Activated naive CD4-positive, alpha-beta T cell treated with anti-CD3 and anti-CD28 coated beads, Interleukin-2, amount 50 U/mL, for 24 hours (primary cell): ENCODE data around the gene TMC7.
"Not testable (repeated sequence)": the region's sequence is repeated elsewhere in the genome, so short reads cannot be mapped to it uniquely, and the experiment has no call there.

Source experiments
- H3K27ac Mint-ChIP-seq: one replicate; pipeline ENCODE4 v1.8.0; 2021; ENCODE audit warnings: mild to moderate bottlenecking, mixed read lengths
- H3K27me3 Mint-ChIP-seq: one replicate; pipeline ENCODE4 v1.8.0; 2021; ENCODE audit warnings: mixed read lengths
- H3K36me3 Mint-ChIP-seq: one replicate; pipeline ENCODE4 v1.8.0; 2021; ENCODE audit warnings: mixed read lengths
- H3K4me1 Mint-ChIP-seq: one replicate; pipeline ENCODE4 v1.8.0; 2021; ENCODE audit warnings: mixed read lengths
- H3K4me3 Mint-ChIP-seq: one replicate; pipeline ENCODE4 v1.8.0; 2021; ENCODE audit warnings: mild to moderate bottlenecking, mixed read lengths
- H3K9me3 Mint-ChIP-seq: one replicate; pipeline ENCODE4 v1.8.0; 2021; ENCODE audit warnings: mixed read lengths

Gene TMC7

DNA sequence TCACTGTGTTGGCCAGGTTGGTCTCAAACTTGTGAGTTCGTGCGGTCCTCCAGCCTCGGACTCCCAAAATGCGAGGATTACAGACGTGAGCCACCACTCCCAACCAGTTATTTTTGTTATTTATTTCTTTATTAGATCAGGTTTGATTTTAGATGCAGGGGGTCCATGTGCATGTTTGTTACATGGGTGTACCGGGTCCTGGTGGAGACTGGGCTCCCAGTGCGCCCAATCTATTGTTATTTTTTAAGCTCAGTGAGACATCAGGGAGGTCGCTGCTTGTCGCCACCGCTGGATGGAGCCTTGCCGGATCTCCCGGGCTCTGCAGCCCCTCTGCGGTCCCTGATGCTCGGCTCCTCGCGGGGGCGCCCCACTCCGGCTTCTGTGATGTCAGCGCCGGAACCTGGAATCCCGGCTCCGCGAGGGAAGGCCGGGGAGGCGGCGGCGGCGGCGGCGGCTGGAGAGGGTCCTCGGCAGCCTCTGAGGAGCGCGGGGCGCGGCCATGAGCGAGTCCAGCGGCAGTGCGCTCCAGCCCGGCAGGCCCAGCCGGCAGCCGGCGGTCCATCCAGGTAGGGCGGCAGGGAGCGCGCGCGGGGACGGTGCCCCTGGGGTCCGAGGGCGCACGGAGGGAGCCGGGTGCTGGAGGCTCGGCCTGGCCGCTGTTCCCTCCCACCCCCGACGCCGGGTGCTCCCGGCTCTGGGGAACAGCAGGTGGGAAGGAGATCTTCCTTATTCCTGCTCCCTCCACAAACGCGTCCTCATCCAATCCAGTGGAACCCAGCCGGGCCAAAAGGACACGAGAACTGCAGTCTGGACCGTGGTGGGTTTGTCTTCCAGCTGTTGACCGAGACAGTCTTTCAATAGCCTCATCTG lies at the start of gene TMC7:
TMC7 (plus strand) TSS at position 370 of the 870 bp plus-strand sequence; CDS start at position 500, 130 bp downstream.
- no peaks in the 10 kb centered on the region for H3K9me3 Mint-ChIP-seq
- peaks cover 21% of the 10 kb centered on the region for H3K27me3 Mint-ChIP-seq
- H3K4me1 Mint-ChIP-seq: no peaks in the 10 kb centered on the region
- no peak within 1 kb of the TSS for H3K4me3 Mint-ChIP-seq
- H3K27ac Mint-ChIP-seq: no peak within 1 kb of the TSS
- no peaks in the 10 kb centered on the region for H3K36me3 Mint-ChIP-seq

DNA sequence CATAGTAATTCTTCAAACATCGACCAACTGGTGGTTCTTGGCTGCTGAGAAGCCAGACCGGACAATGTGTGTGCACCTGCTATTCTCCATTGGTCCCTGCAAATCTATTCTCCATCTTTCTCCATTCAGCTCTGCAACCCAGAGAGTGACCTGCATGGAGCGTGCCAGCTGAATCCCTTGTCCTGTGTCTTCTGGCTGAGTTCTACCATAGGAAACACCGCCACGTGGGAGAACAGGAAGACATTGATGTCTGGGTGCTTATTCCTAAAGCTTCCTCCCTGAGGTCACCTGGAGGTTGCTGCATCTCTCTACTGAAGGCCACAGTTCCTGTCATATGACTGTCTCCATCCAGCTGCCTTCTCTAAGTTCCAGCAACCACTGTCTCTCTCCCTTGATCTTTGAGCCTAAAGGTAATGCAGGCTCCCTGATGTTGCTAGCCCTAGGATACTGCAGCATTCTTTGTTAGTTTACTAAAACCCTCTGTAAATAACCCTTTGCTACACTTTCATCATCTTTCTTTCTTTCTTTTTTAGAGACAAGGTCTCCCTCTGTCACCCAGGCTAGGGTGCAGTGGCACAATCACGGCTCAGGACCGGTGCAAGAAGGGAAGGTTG lies 46.9 kb upstream of the TMC7 start:
- H3K27me3 Mint-ChIP-seq: no peaks in the 10 kb centered on the region
- no peaks in the 10 kb centered on the region for H3K36me3 Mint-ChIP-seq
- no peak overlapping the region for H3K27ac Mint-ChIP-seq
- no peak overlapping the region for H3K4me3 Mint-ChIP-seq
- H3K9me3 Mint-ChIP-seq: no peaks in the 10 kb centered on the region
- peaks cover 5% of the 10 kb centered on the region for H3K4me1 Mint-ChIP-seq

DNA sequence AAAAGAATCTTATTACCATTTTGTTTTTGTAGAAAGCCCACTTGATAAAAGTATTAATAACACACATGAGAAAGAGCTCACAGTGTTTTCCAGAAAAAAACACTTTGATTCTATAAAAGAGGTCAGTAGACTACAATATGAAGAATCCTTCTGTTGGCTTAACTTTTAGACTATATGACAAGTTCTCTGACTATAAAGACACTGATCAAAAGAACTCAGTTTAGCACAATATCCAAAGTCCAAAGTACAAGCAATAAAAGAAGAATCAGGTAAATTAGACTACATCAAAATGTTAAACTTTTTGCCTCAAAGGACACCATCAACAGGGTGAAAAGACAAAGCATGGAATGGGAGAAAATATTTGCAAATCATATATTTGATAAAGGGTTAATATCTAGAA lies 46.3 kb upstream of the TMC7 start:
- Mint-ChIP-seq H3K4me3 (no peak overlapping the region), H3K27ac (no peak overlapping the region), H3K9me3 (no peaks in the 10 kb centered on the region), H3K36me3 (no peaks in the 10 kb centered on the region), H3K27me3 (no peaks in the 10 kb centered on the region), H3K4me1 (peaks cover 5% of the 10 kb centered on the region)

DNA sequence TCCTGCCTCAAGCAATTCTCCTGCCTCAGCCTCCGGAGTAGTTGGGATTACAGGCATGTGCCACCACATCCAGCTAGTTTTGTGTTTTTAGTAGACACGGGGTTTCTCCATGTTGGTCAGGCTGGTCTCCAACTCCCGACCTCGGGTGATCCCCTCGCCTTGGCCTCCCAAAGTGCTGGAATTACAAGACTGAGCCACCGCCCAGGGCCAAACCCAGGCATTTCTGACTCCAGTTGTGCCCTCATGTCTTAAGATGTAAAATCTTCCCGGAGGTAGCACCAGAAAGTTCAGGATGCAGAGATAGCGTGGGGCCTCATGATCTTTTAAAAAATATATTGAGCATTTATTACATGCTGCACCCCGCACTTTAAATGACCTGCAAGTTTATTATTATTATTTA lies 44.7 kb upstream of the TMC7 start:
- H3K9me3 Mint-ChIP-seq: no peaks in the 10 kb centered on the region
- no peaks in the 10 kb centered on the region for H3K27me3 Mint-ChIP-seq
- peaks cover 5% of the 10 kb centered on the region for H3K4me1 Mint-ChIP-seq
- H3K36me3 Mint-ChIP-seq: no peaks in the 10 kb centered on the region
- H3K4me3 Mint-ChIP-seq: no peak overlapping the region
- H3K27ac Mint-ChIP-seq: no peak overlapping the region

DNA sequence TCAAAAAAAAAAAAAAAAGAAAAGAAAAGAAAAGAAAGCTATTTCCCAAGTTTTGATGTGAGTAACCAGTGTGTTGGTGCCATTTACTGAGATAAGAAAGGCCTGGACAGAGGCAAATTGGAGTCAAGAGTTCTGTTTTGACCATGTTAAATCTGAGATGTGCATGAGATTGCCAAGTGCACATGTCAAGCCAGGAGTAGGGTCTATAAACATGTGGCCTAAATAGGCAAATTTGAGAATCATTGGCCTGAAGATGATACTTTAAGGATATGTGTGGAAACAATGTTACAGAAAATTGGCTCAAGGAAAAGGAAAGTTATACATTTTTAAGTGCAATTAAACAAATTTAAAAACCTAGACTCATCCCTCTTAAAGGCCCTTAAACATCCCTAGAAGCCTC lies 42.3 kb upstream of the TMC7 start:
- no peaks in the 10 kb centered on the region for H3K27me3 Mint-ChIP-seq
- no peaks in the 10 kb centered on the region for H3K9me3 Mint-ChIP-seq
- H3K4me3 Mint-ChIP-seq: no peak overlapping the region
- no peaks in the 10 kb centered on the region for H3K36me3 Mint-ChIP-seq
- H3K27ac Mint-ChIP-seq: no peak overlapping the region
- H3K4me1 Mint-ChIP-seq: peaks cover 16% of the 10 kb centered on the region

DNA sequence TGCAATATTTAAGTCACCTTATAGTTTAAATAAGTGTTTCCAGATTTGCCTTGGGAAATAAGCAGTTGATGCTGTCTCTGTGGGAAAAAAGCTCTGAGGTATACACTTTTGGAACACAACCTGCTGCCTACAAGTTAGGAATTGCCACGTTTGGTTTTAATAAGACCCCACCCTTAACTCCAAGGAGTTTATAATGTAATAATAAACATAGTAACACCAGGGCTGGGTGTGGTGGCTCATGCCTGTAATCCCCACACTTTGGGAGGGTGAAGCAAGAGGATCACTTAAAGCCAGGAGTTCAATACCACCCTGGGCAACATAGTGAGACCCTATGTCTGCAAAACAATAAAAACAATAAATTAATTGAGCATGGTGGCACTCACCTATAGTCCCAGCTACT lies 41.7 kb upstream of the TMC7 start:
- H3K4me3 Mint-ChIP-seq: no peak overlapping the region
- peaks cover 12% of the 10 kb centered on the region for H3K4me1 Mint-ChIP-seq
- H3K27ac Mint-ChIP-seq: no peak overlapping the region
- H3K27me3 Mint-ChIP-seq: no peaks in the 10 kb centered on the region
- H3K36me3 Mint-ChIP-seq: no peaks in the 10 kb centered on the region
- H3K9me3 Mint-ChIP-seq: no peaks in the 10 kb centered on the region

DNA sequence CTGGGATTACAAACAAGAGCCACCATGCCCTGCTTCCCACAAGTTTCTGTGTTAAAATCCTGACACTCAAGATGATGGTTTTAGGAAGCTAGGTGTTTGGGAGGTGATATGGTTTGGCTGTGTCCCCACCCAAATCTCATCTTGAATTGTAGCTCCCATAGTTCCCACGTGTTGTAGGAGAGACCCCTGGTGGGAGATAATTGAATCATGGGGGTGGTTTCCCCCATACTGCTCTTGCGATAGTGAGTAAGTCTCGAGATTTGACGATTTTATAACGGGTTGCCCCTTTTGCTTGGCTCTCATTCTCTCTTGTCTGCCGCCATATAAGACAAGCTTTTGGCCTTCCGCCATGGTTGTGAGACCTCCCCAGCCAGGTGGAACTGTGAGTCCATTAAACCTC lies 40.3 kb upstream of the TMC7 start:
- Mint-ChIP-seq H3K4me3 (no peak overlapping the region), H3K27ac (no peak overlapping the region), H3K4me1 (peaks cover 11% of the 10 kb centered on the region), H3K27me3 (no peaks in the 10 kb centered on the region), H3K36me3 (no peaks in the 10 kb centered on the region), H3K9me3 (no peaks in the 10 kb centered on the region)

DNA sequence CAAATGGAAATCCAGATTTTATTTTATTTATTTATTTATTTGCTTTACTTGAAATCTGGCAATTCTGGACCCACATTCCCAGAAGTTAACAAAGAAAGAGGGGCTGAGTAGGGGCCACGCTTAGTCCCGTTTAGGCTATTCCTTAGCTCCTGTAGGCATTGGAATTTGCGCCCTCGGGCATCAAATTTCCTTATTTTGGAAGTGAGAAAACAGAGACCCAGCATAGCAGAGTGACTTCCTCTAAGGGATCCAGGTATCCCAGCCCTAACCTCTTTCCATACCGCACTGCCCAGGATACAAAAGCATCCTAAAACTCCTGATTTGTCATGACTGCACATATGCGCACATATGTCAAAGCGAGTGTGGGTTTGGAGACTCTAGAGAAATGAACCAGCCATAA lies 38.5 kb upstream of the TMC7 start:
- H3K4me1 Mint-ChIP-seq: peaks cover 11% of the 10 kb centered on the region
- H3K27me3 Mint-ChIP-seq: no peaks in the 10 kb centered on the region
- H3K36me3 Mint-ChIP-seq: no peaks in the 10 kb centered on the region
- H3K4me3 Mint-ChIP-seq: no peak overlapping the region
- no peaks in the 10 kb centered on the region for H3K9me3 Mint-ChIP-seq
- no peak overlapping the region for H3K27ac Mint-ChIP-seq

- Mint-ChIP-seq H3K27ac (no peak overlapping the region), H3K4me1 (peaks cover 16% of the 10 kb centered on the region), H3K9me3 (no peaks in the 10 kb centered on the region), H3K27me3 (no peaks in the 10 kb centered on the region), H3K4me3 (no peak overlapping the region), H3K36me3 (no peaks in the 10 kb centered on the region)
Observed at GRCh38 chr16:18948372-18949020, 35.2 kb upstream of the TMC7 start.

GRCh38 chr16:18950469-18951185 lies 33.1 kb upstream of the TMC7 start:
- Mint-ChIP-seq H3K36me3 (peaks cover 2% of the 10 kb centered on the region), H3K4me1 (peaks cover 13% of the 10 kb centered on the region), H3K27me3 (no peaks in the 10 kb centered on the region), H3K4me3 (no peak overlapping the region), H3K27ac (peak overlapping the region; percentile 30), H3K9me3 (no peaks in the 10 kb centered on the region)

DNA sequence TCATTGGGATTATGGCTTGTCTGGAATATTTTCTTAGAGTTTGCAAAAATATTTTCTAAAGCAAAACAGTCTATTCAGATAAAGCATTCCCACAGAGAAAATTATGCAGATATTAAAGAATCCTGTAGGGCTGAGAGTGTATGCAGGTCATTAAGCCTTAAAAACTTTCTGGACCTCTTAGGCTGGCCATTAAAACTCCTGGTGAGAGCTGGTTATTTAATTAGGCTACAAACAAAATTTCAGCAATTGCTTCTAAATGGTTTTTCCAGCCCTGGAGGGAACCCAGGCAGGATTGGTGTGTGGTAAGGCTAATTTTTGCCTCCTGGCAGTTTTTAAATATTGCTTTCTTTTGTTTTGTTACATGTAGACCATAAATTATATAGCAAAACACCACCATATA lies 30.2 kb upstream of the TMC7 start:
- H3K4me1 Mint-ChIP-seq: peaks cover 9% of the 10 kb centered on the region
- H3K27ac Mint-ChIP-seq: no peak overlapping the region
- H3K27me3 Mint-ChIP-seq: no peaks in the 10 kb centered on the region
- H3K36me3 Mint-ChIP-seq: peaks cover 2% of the 10 kb centered on the region
- H3K9me3 Mint-ChIP-seq: no peaks in the 10 kb centered on the region
- H3K4me3 Mint-ChIP-seq: no peak overlapping the region

DNA sequence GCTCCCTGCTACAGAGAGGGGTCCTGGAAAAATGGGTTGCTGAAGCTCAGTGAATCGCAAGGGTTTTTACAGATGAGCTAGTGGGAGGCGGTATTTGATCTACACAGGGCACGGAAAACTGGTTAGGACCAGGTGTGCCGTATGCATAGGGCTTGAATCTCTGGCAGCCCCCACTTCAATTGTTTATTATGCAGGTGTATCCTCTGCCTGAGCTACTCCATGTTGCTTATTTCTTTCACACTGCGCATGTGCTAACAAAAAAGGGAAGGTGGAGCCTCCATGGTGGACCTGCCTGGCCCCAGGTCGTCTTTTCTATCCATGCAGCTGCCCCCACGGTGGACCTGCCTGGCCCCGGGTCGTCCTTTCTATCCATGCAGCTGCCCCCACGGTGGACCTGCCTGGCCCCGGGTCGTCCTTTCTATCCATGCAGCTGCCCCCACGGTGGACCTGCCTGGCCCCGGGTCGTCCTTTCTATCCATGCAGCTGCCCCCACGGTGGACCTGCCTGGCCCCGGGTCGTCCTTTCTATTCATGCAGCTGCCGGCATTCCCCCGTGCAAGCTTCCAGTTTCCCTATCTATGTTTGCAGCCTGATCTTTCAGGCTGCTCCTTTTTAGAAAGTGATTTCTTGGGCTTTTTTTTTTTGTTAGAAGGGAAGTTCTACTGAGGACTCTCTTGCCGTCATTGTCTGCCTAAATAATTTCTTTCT lies 27.7 kb upstream of the TMC7 start:
- H3K9me3 Mint-ChIP-seq, H3K36me3 Mint-ChIP-seq, H3K4me1 Mint-ChIP-seq, H3K27ac Mint-ChIP-seq, H3K27me3 Mint-ChIP-seq: not testable (repeated sequence)
- H3K4me3 Mint-ChIP-seq: peak overlapping the region; percentile 54

DNA sequence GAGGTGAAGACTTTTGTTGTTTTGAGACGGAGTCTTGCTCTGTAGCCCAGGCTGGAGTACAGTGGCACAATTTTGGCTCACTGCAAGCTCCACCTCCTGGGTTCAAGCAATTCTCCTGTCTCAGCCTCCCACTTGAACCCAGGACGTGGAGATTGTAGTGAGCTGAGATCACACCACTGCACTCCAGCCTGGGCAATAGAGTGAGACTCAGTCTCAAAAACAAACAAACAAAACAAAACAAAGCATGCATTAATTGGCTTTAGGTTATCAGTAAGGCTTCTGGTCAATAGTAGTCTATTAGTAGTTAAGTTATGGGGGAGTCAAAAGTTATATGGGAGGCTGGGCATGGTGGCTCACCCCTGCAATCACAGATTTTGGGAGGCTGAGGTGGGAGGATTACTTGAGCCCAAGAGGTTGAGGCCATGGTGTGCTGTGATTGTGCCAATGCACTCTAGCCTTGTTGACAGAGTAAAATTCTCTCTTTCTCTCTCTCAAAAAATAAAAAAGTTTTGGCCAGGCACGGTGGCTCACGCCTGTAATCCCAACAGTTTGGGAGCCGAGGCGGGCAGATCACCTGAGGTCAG lies 27.0 kb upstream of the TMC7 start:
- H3K4me3 Mint-ChIP-seq: peak overlapping the region; percentile 54
- not testable (repeated sequence) for H3K9me3 Mint-ChIP-seq, H3K27ac Mint-ChIP-seq, H3K4me1 Mint-ChIP-seq, H3K36me3 Mint-ChIP-seq, H3K27me3 Mint-ChIP-seq

DNA sequence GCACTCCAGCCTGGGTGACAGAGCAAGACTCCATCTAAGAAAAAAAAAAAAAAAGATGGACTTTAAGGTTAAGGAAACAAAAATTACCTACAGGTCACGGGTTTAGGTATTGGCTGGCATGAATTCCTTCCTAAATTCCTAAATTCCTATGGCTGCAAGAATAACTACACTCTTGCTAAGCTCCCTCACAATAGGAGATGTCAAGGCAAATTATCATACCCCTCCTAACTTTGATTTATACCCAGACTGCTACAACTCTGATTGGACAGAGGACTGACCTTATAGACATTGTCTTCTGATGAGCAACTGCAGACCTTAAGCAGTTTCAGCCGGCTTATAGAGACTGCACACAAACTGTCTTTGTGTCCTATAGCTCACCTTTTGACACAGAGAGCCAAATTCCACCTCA lies 25.1 kb upstream of the TMC7 start:
- H3K27me3 Mint-ChIP-seq: no peaks in the 10 kb centered on the region
- H3K36me3 Mint-ChIP-seq: peaks cover 2% of the 10 kb centered on the region
- no peak overlapping the region for H3K27ac Mint-ChIP-seq
- peaks cover 4% of the 10 kb centered on the region for H3K4me1 Mint-ChIP-seq
- no peaks in the 10 kb centered on the region for H3K9me3 Mint-ChIP-seq
- H3K4me3 Mint-ChIP-seq: no peak overlapping the region

DNA sequence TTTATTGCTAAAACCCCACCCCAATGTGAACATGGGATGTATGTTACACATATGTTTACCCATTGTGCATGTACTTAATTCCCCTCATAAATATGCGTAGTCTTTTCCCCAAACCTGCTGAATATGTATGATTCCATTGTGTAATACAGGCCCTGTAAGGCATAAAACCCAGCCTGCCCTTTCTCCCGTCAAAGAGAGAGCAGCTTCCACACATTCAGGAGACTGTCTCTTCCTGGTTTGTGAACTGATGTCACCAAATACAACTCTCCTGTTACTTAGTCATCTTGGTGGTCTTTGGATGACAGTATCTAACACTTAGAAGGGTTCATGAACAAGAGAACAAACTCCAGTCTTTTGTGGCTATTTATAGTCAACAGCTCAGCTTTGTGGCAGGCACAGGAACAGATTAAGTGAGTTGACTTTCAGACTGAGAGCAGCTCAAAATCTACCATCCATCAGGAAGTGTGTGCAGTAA lies 24.7 kb upstream of the TMC7 start:
- no peaks in the 10 kb centered on the region for H3K27me3 Mint-ChIP-seq
- peaks cover 2% of the 10 kb centered on the region for H3K36me3 Mint-ChIP-seq
- no peak overlapping the region for H3K27ac Mint-ChIP-seq
- no peak overlapping the region for H3K4me3 Mint-ChIP-seq
- no peaks in the 10 kb centered on the region for H3K9me3 Mint-ChIP-seq
- H3K4me1 Mint-ChIP-seq: peaks cover 4% of the 10 kb centered on the region
